ENCODE data around the gene DHRS3. TPM values are rescaled to one million over a fixed set of nuclear protein-coding genes. Genes with fewer than 3 reads are reported as not detected.

The DHRS3 gene
- total RNA-seq, 1 experiment from 2014 or later = 154 TPM

DNA sequence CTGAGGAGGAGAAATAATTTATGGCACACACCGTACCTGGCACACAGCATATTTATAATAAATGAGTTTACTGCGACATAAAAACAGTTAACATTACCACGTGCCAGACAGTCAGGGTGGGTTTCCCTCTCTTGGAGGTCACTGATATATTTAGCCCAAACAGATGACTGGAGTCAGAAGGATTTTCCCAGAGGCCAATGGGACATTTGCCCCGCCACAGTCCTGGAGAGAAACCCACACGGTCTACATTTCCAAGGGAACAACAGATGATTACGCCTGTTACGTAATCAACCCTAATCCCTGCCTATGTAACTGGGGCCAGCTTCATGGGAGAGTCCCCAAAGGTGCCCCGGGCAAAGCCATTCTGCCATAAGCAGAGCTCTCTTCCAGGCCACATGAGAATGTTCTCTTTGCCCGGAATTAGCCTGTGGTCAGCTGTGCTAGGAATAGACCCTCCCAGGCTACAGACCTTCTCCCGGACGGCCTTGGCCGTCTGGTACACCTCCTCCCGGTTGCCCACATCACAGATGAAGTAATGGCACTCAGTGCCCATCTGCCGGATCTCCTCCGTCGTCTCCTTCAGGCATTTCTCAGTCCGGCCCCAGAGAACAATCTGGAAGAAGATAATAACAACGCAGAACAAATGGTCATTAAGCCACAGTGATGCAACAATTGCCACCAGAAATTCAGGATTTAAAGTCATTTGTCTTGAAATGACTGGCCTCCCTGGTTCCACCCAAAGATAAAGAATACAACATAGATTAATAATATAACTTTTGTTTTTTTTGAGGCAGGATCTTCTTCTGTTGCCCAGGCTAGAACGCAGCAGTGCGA, 37.7 kb downstream of the DHRS3 start:
- BruUV-seq (replicated peaks) = no TSS peak
- H3K4me3 ChIP-seq = no peak overlapping the region
- no peaks in the 10 kb centered on the region for H3K4me1 ChIP-seq (replicated peaks; ENCODE audit: insufficient read depth)
- no peaks in the 10 kb centered on the region for H3K27me3 ChIP-seq (ENCODE audit: insufficient read depth, low read depth)
- ChIA-PET POLR2A (ENCODE audit: unreplicated experiment) (no interaction called here), CTCF (no interaction called here)
- no peak overlapping the region for H2AFZ ChIP-seq
- no peak overlapping the region for H3K27ac ChIP-seq
- DNase-seq = no peak
- H3K4me2 ChIP-seq = no peak overlapping the region
- H3K9me3 ChIP-seq (ENCODE audit: insufficient read depth, low read depth) = no peaks in the 10 kb centered on the region
- H4K20me1 ChIP-seq (ENCODE audit: insufficient read depth) = no peaks in the 10 kb centered on the region
- H3K79me2 ChIP-seq (ENCODE audit: low read depth) = peaks cover 14% of the 10 kb centered on the region
- no peaks in the 10 kb centered on the region; the same call in 1 of the 2 replicates for H3K36me3 ChIP-seq (ENCODE audit: low read depth)
- H3K9me2 ChIP-seq (ENCODE audit: insufficient read depth) = no peaks in the 10 kb centered on the region
- intact Hi-C loops (cut with micrococcal nuclease; ENCODE audit: unreplicated experiment) = no loop called here
- peaks cover 15% of the 10 kb centered on the region for H3F3A ChIP-seq (ENCODE audit: insufficient read depth, low read depth)
- TF ChIP-seq, protein P1, sequence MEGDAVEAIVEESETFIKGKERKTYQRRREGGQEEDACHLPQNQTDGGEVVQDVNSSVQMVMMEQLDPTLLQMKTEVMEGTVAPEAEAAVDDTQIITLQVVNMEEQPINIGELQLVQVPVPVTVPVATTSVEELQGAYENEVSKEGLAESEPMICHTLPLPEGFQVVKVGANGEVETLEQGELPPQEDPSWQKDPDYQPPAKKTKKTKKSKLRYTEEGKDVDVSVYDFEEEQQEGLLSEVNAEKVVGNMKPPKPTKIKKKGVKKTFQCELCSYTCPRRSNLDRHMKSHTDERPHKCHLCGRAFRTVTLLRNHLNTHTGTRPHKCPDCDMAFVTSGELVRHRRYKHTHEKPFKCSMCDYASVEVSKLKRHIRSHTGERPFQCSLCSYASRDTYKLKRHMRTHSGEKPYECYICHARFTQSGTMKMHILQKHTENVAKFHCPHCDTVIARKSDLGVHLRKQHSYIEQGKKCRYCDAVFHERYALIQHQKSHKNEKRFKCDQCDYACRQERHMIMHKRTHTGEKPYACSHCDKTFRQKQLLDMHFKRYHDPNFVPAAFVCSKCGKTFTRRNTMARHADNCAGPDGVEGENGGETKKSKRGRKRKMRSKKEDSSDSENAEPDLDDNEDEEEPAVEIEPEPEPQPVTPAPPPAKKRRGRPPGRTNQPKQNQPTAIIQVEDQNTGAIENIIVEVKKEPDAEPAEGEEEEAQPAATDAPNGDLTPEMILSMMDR (conservative IDR thresholded peaks at IDR 0.05) = no peak
- no peak for TF ChIP-seq EZH2 (IDR thresholded peaks at IDR 0.05; ENCODE audit: low read depth)

DNA sequence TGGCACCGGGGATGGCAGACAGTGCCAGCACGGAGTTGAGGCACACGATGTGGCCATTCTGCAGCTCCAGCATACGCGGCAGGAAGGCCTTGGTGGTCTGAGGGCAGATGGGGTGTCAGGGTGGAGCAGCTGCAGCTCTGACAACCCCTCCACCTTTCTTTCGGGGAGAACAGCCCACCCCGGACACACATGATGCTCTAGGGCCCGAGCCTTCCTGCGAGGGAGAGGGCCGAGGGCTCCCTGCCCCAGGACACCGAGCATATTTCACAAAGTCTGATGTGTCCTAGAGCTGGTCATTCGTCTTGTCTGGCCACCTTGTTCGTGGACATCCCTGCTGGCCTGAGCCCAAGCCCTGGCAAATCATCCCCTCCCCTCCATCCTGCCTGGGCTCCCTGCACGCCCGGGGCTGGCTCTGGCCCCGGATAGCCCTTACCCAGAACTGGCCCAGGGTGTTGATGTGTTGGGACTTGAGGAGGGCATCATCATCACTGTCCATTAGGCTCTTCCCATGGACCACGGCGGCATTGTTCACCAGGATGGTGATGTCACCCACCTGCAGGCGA, 39.1 kb downstream of the DHRS3 start:
- H3K27ac ChIP-seq = no peak overlapping the region
- H3K4me1 ChIP-seq (replicated peaks; ENCODE audit: insufficient read depth) = peaks cover 9% of the 10 kb centered on the region
- H3K4me3 ChIP-seq = no peak overlapping the region
- no peak for TF ChIP-seq EZH2 (IDR thresholded peaks at IDR 0.05; ENCODE audit: low read depth)
- TF ChIP-seq, protein P1 (conservative IDR thresholded peaks at IDR 0.05) = no peak
- H3K79me2 ChIP-seq (ENCODE audit: low read depth) = peaks cover under 1% of the 10 kb centered on the region; the same call in 1 of the 2 replicates
- DNase-seq = no peak
- intact Hi-C loops (cut with micrococcal nuclease; ENCODE audit: unreplicated experiment) = no loop called here
- POLR2A ChIA-PET (ENCODE audit: unreplicated experiment) = no interaction called here
- no TSS peak for BruUV-seq (replicated peaks)
- no peaks in the 10 kb centered on the region for H3K36me3 ChIP-seq (ENCODE audit: low read depth)
- H3K9me2 ChIP-seq (ENCODE audit: insufficient read depth) = no peaks in the 10 kb centered on the region
- H3K4me2 ChIP-seq = no peak overlapping the region
- H2AFZ ChIP-seq = no peak overlapping the region
- H3K9me3 ChIP-seq (ENCODE audit: insufficient read depth, low read depth) = no peaks in the 10 kb centered on the region
- CTCF ChIA-PET = no interaction called here
- H4K20me1 ChIP-seq (ENCODE audit: insufficient read depth) = no peaks in the 10 kb centered on the region
- peaks cover 28% of the 10 kb centered on the region for H3F3A ChIP-seq (ENCODE audit: insufficient read depth, low read depth)
- H3K27me3 ChIP-seq (ENCODE audit: insufficient read depth, low read depth) = no peaks in the 10 kb centered on the region

DNA sequence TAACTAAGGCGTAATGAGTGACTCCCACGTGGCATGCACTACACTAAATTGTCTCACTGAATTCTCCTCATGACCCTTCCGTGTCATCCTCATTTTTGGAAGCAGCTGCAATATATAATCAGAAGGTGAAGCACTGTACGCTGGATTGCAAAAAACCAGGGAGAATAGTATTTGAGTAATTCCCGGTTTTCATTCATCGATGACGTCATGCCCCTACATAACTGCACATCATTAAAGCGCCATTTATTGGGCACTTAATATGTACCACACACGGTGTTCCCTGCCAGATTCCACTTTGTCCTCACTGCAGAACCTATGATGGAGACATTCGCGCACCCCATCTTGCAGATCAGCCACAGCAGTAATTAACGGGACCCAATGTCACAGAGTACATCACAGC, 41.0 kb downstream of the DHRS3 start:
- ChIA-PET POLR2A (ENCODE audit: unreplicated experiment) (no interaction called here), CTCF (no interaction called here)
- Histone ChIP-seq H3K9me3 (ENCODE audit: insufficient read depth, low read depth) (no peaks in the 10 kb centered on the region), H3K4me3 (no peak overlapping the region), H3K36me3 (ENCODE audit: low read depth) (peaks cover 11% of the 10 kb centered on the region), H4K20me1 (ENCODE audit: insufficient read depth) (no peaks in the 10 kb centered on the region), H2AFZ (no peak overlapping the region), H3K9me2 (ENCODE audit: insufficient read depth) (no peaks in the 10 kb centered on the region), H3K27me3 (ENCODE audit: insufficient read depth, low read depth) (no peaks in the 10 kb centered on the region), H3K4me2 (no peak overlapping the region), H3F3A (ENCODE audit: insufficient read depth, low read depth) (peaks cover 35% of the 10 kb centered on the region), H3K4me1 (replicated peaks; ENCODE audit: insufficient read depth) (peaks cover 20% of the 10 kb centered on the region), H3K79me2 (ENCODE audit: low read depth) (no peaks in the 10 kb centered on the region), H3K27ac (no peak overlapping the region)
- DNase-seq = no peak
- intact Hi-C loops (cut with micrococcal nuclease; ENCODE audit: unreplicated experiment) = no loop called here
- no TSS peak for BruUV-seq (replicated peaks)
- TF ChIP-seq, protein P1 (conservative IDR thresholded peaks at IDR 0.05) = no peak
- no peak for TF ChIP-seq EZH2 (IDR thresholded peaks at IDR 0.05; ENCODE audit: low read depth)

Measured in PC-9 (cell line).